GM12878 (cell line): Measurements from ENCODE around the gene TMEM184C. TPM values are rescaled to one million over a fixed set of nuclear protein-coding genes. Genes with fewer than 3 reads are reported as not detected.

ENCODE experiments used
- ATAC-seq: fragments of 200-7000 bp; cut with Tn5 transposase; 3 replicates; pipeline ENCODE4 v1.9.1; 2020; ENCODE audit warnings: mild to moderate bottlenecking, moderate library complexity
- BruUV-seq: library from RNA; stranded (reverse); fragments of 400-500 nt; replicated peaks from 2 replicates; lab custom pipeline; 2021; lab: Mats Ljungman, UMichigan
- CTCF ChIA-PET: fragments of 300-600 bp; sonication (Branson Sonifier 250); formaldehyde crosslinking; extraction: SDS; loops from one replicate; lab custom pipeline; 2021; ENCODE audit warnings: inconsistent platforms; lab: Yijun Ruan, JAX
- POLR2A ChIA-PET: fragments of 350-600 bp; formaldehyde crosslinking; extraction: SDS; loops from one replicate; lab custom pipeline; 2021; ENCODE audit warnings: inconsistent platforms; lab: Charles Lee
- RAD21 ChIA-PET: fragments of 300-600 bp; sonication (Branson Sonifier 250); formaldehyde crosslinking; loops from one replicate; lab custom pipeline; 2023; ENCODE audit warnings: antibody characterized with exemption; ENCODE audit not compliant: unreplicated experiment; lab: Charles Lee
- SMC1A ChIA-PET: fragments of 300-600 bp; sonication (Branson Sonifier 250); formaldehyde crosslinking; loops from one replicate; lab custom pipeline; 2023; ENCODE audit not compliant: unreplicated experiment, uncharacterized antibody; lab: Charles Lee
- DNase-seq: peaks from one replicate; pipeline ENCODE4 v3.0.0-alpha.2; 2011; ENCODE audit warnings: low read depth, low spot score
- FAIRE-seq: peaks from 3 replicates; lab custom pipeline; 2011; peaks lifted over from hg19 to GRCh38; lab: Jason Lieb, UNC
- H2AFZ ChIP-seq: 2 replicates; pipeline ENCODE4 v1.6.0; 2011; ENCODE audit warnings: low read depth, low read length, control low read depth; ENCODE audit not compliant: control insufficient read depth
- H3K27ac ChIP-seq: 2 replicates; pipeline ENCODE4 v1.5.1; 2011; ENCODE audit warnings: control low read depth; ENCODE audit not compliant: control insufficient read depth, insufficient read depth
- H3K27me3 ChIP-seq, 2 experiments: replicated peaks in 1 of 2; 2 replicates each; pipeline versions ENCODE4 v1.6.0 to v1.6.1; 2011; ENCODE audit warnings: low read length in 1 of 2; ENCODE audit not compliant: control insufficient read depth in 2 of 2, insufficient read depth in 2 of 2
- H3K36me3 ChIP-seq, 2 experiments: 2 replicates each; pipeline ENCODE4 v1.5.1; 2011; ENCODE audit warnings: low read length in 1 of 2; ENCODE audit not compliant: control insufficient read depth in 2 of 2, insufficient read depth in 2 of 2
- H3K4me1 ChIP-seq: 2 replicates; pipeline ENCODE4 v1.6.1; 2011; ENCODE audit warnings: mild to moderate bottlenecking, low read length, moderate library complexity, mixed read lengths; ENCODE audit not compliant: control insufficient read depth, insufficient read depth
- H3K4me2 ChIP-seq: 2 replicates; pipeline ENCODE4 v1.6.0; 2011; ENCODE audit warnings: control low read depth; ENCODE audit not compliant: control insufficient read depth, insufficient read depth
- H3K4me3 ChIP-seq: fragments of 200-600 bp; sonication (generic); 2 replicates; pipeline ENCODE4 v1.5.1; 2016
- H3K79me2 ChIP-seq: 2 replicates; pipeline ENCODE4 v1.6.0; 2011; ENCODE audit warnings: low read length; ENCODE audit not compliant: control insufficient read depth, insufficient read depth
- H3K9ac ChIP-seq: 2 replicates; pipeline ENCODE4 v1.8.0; 2011; ENCODE audit warnings: low read length, control low read depth, mixed read lengths; ENCODE audit not compliant: control insufficient read depth, insufficient read depth
- H3K9me3 ChIP-seq: replicated peaks from 3 replicates; pipeline ENCODE4 v1.5.1; 2011; ENCODE audit warnings: mild to moderate bottlenecking, low read length; ENCODE audit not compliant: control insufficient read depth, insufficient read depth
- H4K20me1 ChIP-seq: 2 replicates; pipeline ENCODE4 v1.6.0; 2011; ENCODE audit not compliant: control insufficient read depth, insufficient read depth
- CEBPZ ChIP-seq: fragments of 150-350 bp; IDR thresholded peaks from 2 replicates; pipeline ENCODE4 v1.6.1; 2016; ENCODE audit warnings: low read depth, low read length
- E4F1 ChIP-seq: fragments of 450-650 bp; IDR thresholded peaks from 2 replicates; pipeline ENCODE4 v1.6.1; 2018; ENCODE audit warnings: borderline replicate concordance, mild to moderate bottlenecking; ENCODE audit not compliant: partially characterized antibody
- ETV6 ChIP-seq, 2 experiments: fragments of 450-650 bp in 1 of 2; IDR thresholded peaks in 1 of 2; conservative IDR thresholded peaks in 1 of 2; 2 replicates each; pipeline ENCODE4 v1.6.1; 2014; ENCODE audit warnings: antibody characterized with exemption in 1 of 2, borderline replicate concordance in 1 of 2, low read depth in 1 of 2, mild to moderate bottlenecking in 1 of 2, moderate library complexity in 1 of 2
- MEF2B ChIP-seq: fragments of 450-650 bp; IDR thresholded peaks from 2 replicates; pipeline ENCODE4 v1.6.1; 2018; ENCODE audit warnings: mild to moderate bottlenecking, moderate library complexity; ENCODE audit not compliant: partially characterized antibody, poor library complexity, severe bottlenecking
- MYB ChIP-seq: fragments of 150-350 bp; IDR thresholded peaks from 2 replicates; pipeline ENCODE4 v1.6.1; 2014; ENCODE audit warnings: mild to moderate bottlenecking, low read depth, low read length, borderline replicate concordance
- NR2C2 ChIP-seq: IDR thresholded peaks from 2 replicates; pipeline ENCODE4 v1.6.1; 2011; ENCODE audit warnings: borderline replicate concordance, low read depth; ENCODE audit not compliant: control insufficient read depth, insufficient read length
- RELA ChIP-seq: fragments of 450-650 bp; IDR thresholded peaks from 2 replicates; pipeline ENCODE4 v1.8.0; 2014; ENCODE audit warnings: borderline replicate concordance; ENCODE audit not compliant: partially characterized antibody
- RUNX3 ChIP-seq: IDR thresholded peaks from 2 replicates; pipeline ENCODE4 v1.6.1; 2012; ENCODE audit warnings: low read length, inconsistent platforms
- SREBF1 ChIP-seq: IDR thresholded peaks from 2 replicates; pipeline ENCODE4 v1.6.1; 2012; ENCODE audit warnings: mild to moderate bottlenecking, low read length
- SUPT20H ChIP-seq: IDR thresholded peaks from 2 replicates; pipeline ENCODE4 v1.6.1; 2011; ENCODE audit warnings: low read depth, mild to moderate bottlenecking, low read length, moderate library complexity, borderline replicate concordance; ENCODE audit not compliant: control insufficient read depth
- SUZ12 ChIP-seq: fragments of 200-600 bp; sonication (generic); IDR thresholded peaks from one replicate; pipeline ENCODE4 v1.6.1; 2018; ENCODE audit warnings: antibody characterized with exemption, mild to moderate bottlenecking; ENCODE audit not compliant: unreplicated experiment
- ZBED1 ChIP-seq: IDR thresholded peaks from 2 replicates; pipeline ENCODE4 v1.6.1; 2016; ENCODE audit warnings: borderline replicate concordance
- ZNF24 ChIP-seq: fragments of 450-650 bp; IDR thresholded peaks from 2 replicates; pipeline ENCODE4 v1.6.1; 2017; ENCODE audit warnings: antibody characterized with exemption, mild to moderate bottlenecking
- ZNF274 ChIP-seq: IDR thresholded peaks from one replicate; pipeline ENCODE4 v1.8.0; 2011; ENCODE audit not compliant: insufficient read length, insufficient read depth
- WGBS: methylation state at CpG from one replicate; pipeline ENCODE4 v1.1.6; 2016; ENCODE audit warnings: low lambda C conversion rate; ENCODE audit not compliant: insufficient replicate concordance, insufficient coverage; ENCODE audit errors: missing lambda C conversion rate; 5-methylcytosine and 5-hydroxymethylcytosine counted together
- in situ Hi-C: fragments of 300-500 bp; cut with MboI; formaldehyde crosslinking; loops from 9 replicates; pipeline ENCODE4 v1.14.3; 2018; ENCODE audit warnings: mixed read lengths
- intact Hi-C: fragments of 100-400 bp; cut with micrococcal nuclease; formaldehyde crosslinking; loops from one replicate; pipeline ENCODE4 v1.14.2; 2022; ENCODE audit not compliant: unreplicated experiment
- polyA plus RNA-seq, 11 experiments: library from polyadenylated mRNA; depleted of rRNA in 4 of 11; unstranded in 6 of 11; stranded (reverse) in 5 of 11; fragments of >200 nt; fragmentation: Nextera tagmentation in 4 of 11; fragmentation: Illumina TruSeq in 1 of 11; extraction: Ambion mirVana in 4 of 11; extraction: Trizol in 1 of 11; gene quantifications; 1 replicate in 1 of 11; 2 replicates in 10 of 11; pipeline versions ENCODE4 v1.2.1 to v1.2.3, GENCODE V29; 2011 to 2016; ENCODE audit warnings: inconsistent platforms in 2 of 11, missing spikeins in 2 of 11, low read depth in 1 of 11
- total RNA-seq, 4 experiments: library from RNA; depleted of rRNA in 3 of 4; stranded (reverse); fragments of >200 nt in 3 of 4; fragmentation: Illumina TruSeq in 1 of 4; extraction: Trizol in 1 of 4; gene quantifications; 2 replicates each; pipeline versions ENCODE4 v1.2.1 to v1.2.3, GENCODE V29; 2013 to 2021

Gene TMEM184C
- total and polyA plus RNA-seq, 10 of the 15 experiments (the other 5 are each of a cell fraction or from before 2014, with no cell fraction given): 3.4 to 22.6 (median 18.2) TPM

- ChIA-PET CTCF (interaction anchor here (0.7 kb wide), 1 partner anchor 8 kb away, joined by 3 read pairs; no protein-coding TSS in a partner anchor), RAD21 (no interaction called here), SMC1A (no interaction called here)
- WGBS: 92% methylated on average over 3 of the region's 3 CpGs
- Histone ChIP-seq H3K9me3 (no peaks in the 10 kb centered on the region), H4K20me1 (no peaks in the 10 kb centered on the region), H3K36me3 (peaks cover 0 to 12% of the 10 kb centered on the region in 2 experiments; a peak in 3 of 4 replicates), H3K27ac (no peak overlapping the region)
- ATAC-seq (no peak), FAIRE-seq (no peak)
- no TSS peak for BruUV-seq
- TF ChIP-seq E4F1 (no peak), NR2C2 (no peak), ETV6 (conservative IDR thresholded peaks at IDR 0.05 in 1 of 2, IDR thresholded peaks at IDR 0.05 in 1 of 2; ENCODE audit: borderline replicate concordance in 1 of 2, low read depth in 1 of 2) (no peak), SUZ12 (no peak), RELA (no peak), MEF2B (no peak), ZNF274 (no peak), ZBED1 (no peak), CEBPZ (no peak), ZNF24 (no peak), MYB (no peak), SREBF1 (no peak), SUPT20H (no peak), RUNX3 (no peak)
- TF ChIP-seq, all 136 proteins: peak for 0
- H3K4me2 ChIP-seq: no peak overlapping the region
- intact Hi-C loops (no loop called here), in situ Hi-C loops (no loop called here)
- POLR2A ChIA-PET: interaction anchor here (1.2 kb wide), 1 partner anchor 16 kb away, joined by 3 read pairs; the partner anchor contains the start of gene TMEM184C
- H3K79me2 ChIP-seq: no peaks in the 10 kb centered on the region
- H3K9ac ChIP-seq: no peak overlapping the region
- no peak overlapping the region for H3K4me3 ChIP-seq
- no peak for DNase-seq
- H2AFZ ChIP-seq: no peak overlapping the region
- no peaks in the 10 kb centered on the region for H3K27me3 ChIP-seq
- no peaks in the 10 kb centered on the region for H3K4me1 ChIP-seq
Measured at GRCh38 chr4:147633113-147633512, 15.9 kb downstream of the TMEM184C start.
